GM20431 (cell line): ENCODE results near the gene TRMT44.
"Not testable (repeated sequence)": the region's sequence is repeated elsewhere in the genome, so short reads cannot be mapped to it uniquely, and the experiment has no call there.

Source experiments
- in situ Hi-C: fragments of 300-500 bp; cut with MseI, MboI; formaldehyde crosslinking; loops from one replicate; pipeline ENCODE4 v1.15.0; 2020; ENCODE audit warnings: low sequenced_read_pairs; ENCODE audit not compliant: unreplicated experiment

TRMT44 gene

DNA sequence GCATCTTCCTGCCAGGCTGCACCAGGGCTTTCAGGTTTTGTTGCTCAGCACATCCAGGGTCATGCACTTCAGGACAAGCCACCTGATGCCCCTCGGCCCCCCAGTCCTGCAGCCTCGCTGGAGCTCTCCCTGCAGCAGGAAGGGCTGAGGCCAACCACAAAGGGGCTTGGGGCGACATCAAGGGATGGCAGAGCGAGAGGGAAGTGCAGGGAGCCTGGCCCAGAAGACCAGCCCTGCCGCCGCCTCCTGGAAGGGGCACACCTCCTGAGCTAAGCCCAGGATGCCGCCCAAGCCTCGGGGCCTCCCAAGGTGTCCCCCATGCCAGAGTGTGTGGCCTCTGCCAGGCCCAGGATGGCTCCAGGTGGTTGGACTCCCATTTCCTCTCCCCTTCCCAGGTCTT lies 37.1 kb downstream of the TRMT44 start:
- in situ Hi-C loops, result no loop called here

DNA sequence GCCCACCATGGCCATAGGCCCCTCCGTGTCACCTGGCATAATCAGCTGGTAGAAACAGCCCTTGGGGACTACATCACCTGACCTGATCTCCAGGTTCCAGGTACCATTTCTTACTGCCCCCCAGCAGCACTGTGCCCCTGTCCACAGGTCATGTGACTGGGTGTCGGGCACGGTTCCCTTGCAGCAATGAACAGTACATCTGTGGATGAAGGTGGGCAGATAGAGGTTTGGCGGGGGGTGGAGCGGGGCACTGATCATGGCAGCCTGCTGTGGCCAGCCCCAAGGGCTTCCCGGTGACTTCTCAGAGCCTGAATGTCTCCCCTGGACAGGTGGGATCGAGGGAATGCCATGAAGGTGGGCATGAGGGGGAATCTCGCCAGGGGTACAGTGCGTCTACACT lies 37.8 kb downstream of the TRMT44 start:
- in situ Hi-C loops, result no loop called here

DNA sequence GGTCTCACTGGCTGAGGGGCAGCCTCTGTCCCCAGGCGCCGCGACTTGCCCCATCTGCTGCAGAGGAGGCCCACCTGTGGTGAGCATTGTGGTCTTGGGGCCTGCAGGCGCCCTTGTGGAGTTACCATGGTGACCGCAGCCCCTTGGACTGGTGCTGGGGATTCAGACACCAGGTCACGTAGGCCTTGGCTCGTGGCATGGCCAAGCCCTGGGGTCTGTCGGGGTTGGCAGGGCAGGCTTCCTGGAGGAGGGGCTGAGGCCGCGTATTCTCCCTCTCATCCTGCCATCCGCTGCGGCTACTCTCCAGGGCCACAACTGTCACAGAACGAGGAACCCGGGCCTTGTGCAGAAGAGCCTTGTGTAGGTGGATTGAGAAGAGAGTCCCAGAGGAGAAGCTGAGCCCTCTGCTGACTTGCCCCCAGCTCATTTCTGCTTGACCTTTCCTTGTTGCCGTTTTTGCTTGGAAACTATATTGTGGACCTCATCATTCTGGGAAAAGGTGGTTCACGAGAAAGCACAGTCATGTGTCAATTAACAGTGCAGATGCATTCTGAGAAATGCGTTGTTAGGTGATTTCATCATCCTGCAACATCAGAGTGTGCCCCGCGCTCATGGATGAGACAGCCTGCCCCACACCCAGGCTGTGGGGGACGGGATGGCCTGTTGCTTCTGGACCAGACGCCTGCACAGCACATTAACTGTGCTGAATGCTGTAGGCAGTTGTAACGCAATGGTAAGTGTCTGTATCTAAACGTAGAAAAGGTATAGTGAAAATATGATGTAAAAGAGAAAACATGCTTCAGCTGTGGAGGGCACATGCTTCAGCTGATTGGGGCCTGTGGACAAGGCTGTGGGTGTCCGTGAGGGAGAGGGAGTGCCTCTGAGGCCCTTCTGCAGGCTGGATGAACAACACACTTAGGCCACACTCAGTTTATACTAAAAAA lies 38.5 kb downstream of the TRMT44 start:
- in situ Hi-C loops, result no loop called here

DNA sequence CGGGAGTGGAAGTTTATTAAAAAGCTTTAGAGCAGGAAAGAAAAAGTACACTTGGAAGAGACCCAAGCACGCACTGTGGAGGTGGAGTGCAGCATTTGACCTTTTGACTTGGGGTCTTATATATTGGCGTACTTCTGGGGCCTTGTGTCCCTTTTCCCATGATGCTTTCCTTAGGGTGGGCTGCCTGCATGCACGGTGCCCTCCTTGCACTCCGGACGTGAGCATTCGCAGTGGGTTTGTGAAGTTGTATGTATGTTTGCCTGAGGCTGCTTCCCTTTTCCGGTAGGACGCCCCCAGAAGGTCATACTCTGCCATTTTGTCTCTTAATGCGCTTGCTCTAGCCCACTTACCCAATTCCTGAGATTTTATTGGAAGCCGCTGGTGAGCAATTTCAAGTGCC lies 39.6 kb downstream of the TRMT44 start:
- in situ Hi-C loops, result no loop called here

DNA sequence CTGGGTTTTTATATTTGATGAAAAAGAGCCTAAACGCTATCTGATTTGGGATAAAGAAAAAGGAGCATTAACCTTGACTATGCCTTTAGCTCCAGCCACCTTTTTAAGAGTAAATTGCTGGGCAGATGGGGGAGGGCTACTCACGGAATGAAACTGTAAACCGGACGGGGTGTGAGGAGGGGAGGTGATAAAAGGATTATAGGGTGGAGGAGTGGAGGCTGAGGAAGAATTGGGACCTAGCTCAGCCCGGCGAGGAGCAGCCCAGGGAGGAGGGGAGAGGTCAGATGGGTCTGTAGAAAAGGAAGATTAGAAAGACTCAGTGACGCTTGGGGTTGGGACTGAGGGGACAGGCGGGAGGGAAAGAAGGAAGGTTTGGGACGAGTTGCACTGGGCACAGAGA lies 46.1 kb downstream of the TRMT44 start:
- in situ Hi-C loops, result not testable (repeated sequence)

DNA sequence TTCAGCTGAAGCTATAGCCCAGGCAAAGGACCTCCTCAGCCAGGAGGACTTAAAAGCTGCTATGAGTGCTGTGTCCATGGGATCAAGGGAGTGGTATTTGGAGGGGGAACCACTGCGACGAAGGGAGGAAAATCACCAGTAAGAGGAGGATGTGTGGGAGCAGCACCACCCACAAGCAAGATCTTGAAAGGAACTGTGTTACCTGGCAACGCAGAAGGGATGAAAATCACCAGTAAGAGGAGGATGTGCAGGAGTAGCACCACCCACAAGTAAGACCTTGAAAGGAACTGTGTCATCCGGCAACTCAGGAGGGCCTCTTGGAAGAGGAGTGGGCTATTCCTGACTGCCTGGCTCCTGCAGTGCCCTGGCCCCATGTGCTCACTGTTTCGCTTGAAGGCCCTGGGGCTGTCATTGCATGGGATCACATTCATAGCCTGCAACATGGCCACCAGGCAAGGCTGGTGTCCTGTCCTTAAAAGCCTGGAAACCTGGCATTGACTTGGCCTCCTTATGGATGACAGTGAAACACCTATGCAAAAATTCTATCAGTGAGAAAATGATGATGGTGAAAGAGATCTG lies 48.3 kb downstream of the TRMT44 start:
- in situ Hi-C loops, result no loop called here

DNA sequence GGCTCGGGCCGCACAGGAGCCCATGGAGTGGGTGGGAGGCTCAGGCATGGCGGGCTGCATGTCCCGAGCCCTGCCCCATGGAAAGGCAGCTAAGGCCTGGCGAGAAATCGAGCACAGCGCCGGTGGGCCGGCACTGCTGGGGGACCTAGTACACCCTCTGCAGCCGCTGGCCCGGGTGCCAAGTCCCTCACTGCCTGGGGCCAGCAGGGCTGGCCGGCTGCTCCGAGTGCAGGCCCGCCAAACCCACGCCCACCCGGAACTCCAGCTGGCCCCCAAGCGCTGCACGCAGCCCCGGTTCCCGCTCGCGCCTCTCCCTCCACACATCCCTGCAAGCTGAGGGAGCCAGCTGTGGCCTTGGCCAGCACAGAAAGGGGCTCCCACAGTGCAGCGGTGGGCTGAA lies 50.9 kb downstream of the TRMT44 start:
- in situ Hi-C loops, result not testable (repeated sequence)

DNA sequence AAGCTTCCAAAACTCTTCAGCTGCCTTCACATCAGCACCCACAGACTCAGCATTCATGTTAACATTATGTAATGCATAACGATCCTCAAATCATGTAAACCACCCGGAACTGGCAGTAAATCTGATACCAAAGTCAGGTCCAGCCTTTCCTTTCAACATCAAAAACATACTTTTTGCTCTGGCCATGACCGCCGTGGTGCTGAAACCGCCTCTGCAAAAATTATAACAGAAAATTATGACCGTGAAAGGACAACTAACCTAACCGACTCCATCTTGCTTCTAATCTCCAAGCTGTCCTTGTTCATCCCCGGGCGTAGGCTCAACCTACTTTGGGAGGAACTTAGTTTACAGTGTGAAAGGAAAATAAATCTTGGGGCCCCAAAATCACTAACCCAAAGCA lies 51.6 kb downstream of the TRMT44 start:
- in situ Hi-C loops, result no loop called here

DNA sequence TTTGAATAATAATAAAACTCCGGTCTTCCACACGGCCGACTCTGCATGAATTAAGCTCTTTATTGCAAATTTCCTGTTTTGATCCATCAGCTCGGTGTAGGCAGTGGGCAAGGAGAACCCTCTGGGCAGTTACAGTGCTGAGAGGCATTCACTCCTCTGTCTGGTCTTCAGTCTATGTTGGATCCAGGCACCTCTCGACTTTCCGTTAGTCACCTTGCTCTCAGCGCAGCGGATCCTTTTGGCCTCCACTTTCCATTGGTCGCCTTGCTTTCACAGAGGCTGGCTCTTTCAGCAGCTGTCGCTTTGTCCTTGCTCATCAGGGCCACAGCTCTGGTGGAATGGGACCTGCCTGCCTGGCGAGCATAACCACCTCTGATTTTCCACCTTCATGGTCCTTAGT lies 52.9 kb downstream of the TRMT44 start:
- in situ Hi-C loops, result no loop called here

DNA sequence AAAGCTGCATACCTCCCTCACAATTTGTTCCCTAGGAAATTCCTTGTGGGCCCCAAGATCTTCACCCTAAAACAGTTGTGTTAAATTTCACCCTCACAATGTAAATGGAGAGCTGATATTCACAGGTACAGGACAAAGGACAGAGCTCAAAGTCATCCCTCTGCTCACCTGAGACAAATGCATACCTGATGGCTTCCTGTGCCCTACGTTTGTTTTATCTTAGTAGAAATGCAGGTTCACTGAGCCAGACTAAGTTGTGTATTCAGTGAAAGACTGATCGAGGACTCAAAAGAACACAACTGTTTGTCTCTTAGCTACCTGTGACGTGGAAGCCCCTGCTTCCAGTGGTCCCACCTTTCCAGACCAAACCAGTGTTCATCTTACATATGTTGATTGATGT lies 53.6 kb downstream of the TRMT44 start:
- in situ Hi-C loops, result no loop called here

DNA sequence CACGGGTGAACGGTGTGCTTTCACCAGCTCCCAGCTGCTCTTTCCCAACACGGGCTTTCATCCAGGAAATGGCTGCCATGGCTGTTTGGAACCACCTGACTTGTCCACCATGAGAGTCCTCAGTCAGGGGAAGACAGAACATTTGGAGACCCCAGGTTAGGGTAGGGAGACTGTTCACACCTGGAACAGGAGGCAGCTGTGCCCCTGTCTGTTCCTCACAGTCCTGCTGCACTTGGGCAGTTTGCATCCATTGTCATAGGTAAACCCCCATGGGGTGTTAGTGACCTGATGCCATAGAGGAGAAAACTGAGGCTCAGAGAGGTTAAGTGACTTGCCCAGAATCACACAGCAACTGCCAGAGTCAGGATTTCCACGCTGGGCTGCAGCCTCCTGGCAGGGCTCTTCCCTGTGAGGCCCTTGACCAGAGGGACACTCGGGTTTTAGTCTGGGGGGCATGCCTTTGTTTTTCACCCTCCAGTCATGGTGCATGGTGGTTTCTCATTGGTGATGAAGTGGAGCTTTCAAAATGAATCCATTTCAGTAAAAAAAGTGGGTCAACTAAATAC lies 54.5 kb downstream of the TRMT44 start:
- in situ Hi-C loops, result no loop called here

DNA sequence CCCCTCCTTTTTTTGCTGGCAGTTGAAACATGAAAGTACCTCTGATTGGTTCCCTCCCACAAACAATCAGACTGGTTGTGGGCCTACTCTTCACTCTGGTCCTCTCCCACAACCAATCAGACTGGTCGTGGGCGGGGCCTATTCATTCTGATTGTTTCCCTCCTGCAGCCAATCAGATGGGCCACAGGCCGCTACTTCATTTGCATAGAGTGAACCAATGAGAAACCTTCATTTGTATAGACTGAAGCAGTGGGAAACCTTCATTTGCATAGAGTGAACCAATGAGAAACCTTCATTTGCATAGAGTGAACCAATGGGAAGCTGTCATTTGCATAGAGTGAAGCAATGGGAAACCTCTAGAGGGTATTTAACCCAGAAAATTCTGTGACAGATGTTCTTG lies 55.2 kb downstream of the TRMT44 start:
- in situ Hi-C loops, result no loop called here

DNA sequence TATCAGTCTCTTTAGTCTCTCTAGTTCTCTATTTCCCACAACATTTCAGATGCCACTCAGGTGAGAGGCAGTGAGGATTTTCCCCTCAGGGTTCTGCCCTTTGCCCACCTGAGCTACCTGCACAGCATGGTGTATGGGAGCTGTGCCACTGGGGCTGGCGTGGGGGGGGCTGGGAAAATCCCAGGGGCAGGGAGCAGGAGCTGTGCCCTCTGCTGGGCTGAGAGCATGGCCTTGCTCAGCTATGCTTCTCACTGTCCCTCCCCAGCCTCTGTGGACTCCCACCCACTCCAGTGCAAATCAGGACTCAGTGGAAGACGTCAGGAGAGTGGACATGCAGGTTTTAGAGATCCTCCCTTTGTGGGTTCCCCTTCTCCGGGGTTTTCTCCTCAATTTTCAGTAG lies 57.2 kb downstream of the TRMT44 start:
- in situ Hi-C loops, result no loop called here

DNA sequence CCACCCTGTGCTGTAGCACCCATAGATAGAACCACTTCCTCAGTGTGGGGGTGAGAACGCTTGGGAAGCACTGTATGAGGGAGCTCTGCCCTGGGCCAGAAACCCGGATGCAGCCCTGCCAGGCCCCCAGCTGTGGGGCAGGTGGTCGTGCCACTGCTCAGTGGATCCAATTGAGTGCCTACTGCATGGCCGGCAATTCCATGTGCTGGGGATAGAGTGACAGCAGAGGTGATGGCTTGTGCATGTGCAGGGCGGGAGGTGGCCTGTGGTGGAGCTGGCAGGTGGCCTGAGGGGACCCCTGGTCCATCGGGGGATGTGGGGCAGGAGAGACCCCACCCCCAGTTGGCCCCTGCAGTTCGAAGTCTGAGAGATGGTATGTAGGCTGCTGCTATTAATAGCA lies 60.4 kb downstream of the TRMT44 start:
- in situ Hi-C loops, result no loop called here

DNA sequence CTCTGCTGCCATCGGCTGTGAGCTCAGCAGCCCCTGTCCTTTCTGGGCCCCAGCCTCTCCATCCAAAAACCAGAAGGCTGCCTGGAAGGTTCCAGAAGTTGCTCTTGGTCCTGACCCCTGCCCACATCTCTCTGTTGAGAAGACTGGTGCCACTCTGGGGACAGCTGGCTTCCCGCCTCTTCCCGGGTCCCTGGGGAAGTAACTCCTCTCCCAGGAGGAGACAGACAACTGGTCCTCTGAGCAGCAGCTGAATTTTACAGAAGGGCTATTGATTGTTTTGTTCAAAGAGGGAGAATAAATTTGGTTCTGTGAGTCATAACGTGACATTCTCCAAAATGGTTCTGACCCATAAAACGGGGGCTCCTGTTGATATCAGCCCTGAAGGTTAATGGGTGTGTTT lies 61.2 kb downstream of the TRMT44 start:
- in situ Hi-C loops, result no loop called here

DNA sequence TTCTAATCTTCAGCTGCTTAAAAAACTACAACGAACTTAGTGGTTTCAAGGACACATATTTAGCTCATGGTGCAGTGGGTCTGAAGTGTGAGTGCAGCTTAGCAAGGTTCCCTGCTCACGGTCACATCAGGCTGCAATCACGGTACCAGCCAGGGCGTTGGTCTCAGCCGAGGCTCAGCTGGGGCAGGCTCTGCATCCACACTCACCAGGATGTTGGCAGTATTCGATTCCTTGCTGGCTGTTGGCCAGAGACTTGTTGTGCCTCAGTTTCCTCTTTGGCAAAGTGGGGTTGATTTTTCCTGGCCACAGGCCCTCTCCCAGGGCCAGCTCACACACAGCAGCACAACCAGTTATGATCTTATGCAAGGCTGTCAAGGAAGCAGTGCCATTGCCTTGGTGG lies 61.8 kb downstream of the TRMT44 start:
- in situ Hi-C loops, result no loop called here

DNA sequence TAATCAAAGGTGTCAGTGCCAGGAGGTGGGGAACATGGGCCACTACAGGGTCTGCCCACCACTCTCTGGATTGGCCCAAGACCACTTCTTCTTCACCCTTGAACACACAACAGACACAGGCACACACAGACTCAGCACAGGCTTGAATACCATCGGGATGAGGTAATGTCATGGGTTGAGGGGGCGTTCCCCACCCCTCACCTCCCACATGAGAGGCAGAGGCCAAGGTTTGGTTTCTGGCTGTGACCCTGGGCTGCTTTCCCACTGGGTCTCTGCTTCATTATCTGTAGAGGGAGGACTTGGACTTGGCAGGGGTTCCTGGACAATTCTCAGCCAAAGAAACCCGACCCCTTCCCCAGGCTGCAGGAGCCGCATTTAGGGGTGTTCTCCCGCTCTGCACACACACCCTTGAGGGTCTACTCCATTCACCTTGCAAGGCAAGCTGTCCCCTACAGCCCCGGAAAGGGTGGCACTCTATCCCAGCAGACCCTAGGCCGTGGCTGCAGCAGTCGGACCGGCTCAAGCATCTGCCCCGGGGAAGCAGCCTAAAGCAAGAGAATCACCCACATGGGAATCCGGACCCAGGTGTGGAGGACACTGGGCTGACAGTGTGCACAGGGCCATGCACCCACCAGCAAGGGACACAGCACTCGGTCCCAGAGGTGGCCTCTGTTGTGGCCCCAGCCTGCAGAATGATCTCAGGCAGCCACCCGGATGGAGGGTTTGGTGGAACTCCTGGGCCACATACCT lies 62.4 kb downstream of the TRMT44 start:
- in situ Hi-C loops, result no loop called here

DNA sequence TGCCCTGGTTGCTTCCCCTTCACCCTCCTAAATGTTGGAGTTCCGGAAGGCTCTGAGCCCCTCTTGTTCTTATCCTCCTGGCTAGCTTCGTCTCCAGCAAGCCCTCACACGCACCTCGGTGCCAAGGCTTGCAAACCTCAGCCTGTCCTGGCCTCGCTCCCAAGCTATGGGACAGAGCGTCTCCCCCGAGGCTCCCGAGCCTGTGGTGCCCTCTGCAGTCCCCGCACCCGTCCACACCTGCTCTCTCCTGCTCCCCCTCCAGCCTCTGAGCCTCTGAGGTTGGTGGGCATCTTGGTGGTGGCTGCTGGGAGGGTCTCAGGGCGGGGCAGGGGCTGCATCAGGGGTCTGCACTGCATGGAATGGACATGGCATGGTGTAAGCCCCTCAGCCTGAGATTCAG lies 63.2 kb downstream of the TRMT44 start:
- in situ Hi-C loops, result no loop called here

DNA sequence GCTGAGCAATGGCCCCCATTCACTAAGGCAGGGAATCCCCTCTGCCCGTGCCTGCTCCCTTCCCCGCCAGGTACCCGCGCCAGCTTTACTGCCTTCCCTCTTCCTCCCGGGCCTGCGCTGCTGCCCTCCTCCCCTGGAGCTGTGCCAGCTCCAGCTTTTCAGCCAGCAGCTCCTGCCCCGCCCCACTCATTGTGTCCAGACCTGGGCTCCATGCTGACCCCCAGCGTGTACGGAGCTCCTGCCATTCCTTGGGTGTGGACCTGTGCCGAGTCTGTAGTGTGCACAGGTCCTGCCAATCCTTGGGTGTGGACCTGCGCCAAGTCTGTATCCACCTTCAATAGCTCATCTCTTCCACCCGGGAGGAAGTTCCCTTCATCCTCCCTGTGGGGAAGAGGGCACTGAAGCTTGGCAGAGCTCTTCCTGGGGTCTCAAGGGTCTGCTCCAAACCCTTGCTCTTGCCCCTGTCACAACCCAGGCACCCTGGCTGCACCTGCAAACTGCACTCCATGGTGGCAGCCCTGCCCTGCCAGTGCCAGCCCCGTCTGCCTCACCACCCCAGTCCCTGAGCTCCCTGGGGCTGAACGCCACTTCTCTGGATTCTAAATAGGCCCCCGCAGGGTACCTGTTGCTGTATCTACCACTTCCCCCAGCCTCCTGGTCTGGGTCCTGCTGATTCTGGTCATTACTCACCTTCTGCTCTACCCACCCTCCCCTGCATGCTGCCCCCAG lies 63.9 kb downstream of the TRMT44 start:
- in situ Hi-C loops, result no loop called here

DNA sequence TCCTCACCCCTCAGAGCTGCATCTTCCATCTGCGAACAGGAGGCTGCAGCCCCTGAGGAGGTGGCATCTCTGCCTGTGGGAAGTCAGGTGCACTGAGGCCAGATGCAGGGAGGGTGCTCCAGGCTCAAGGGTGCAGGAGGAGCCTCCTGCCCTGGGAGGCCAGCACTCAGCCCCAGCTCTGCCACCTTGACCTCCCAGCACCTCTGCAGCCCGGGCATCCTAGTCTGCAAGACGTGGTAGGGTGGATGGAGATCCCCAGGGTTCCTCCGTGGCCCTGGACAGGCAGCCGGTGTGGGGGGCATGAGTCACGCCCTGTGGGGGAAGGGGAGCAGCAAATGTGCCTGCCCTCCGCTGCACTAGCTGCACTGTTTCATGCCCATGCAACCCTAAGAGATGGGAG lies 64.7 kb downstream of the TRMT44 start:
- in situ Hi-C loops, result no loop called here
